HAP-1 (cell line): ENCODE data around the gene RFK.
"Not testable (repeated sequence)": the region's sequence is repeated elsewhere in the genome, so short reads cannot be mapped to it uniquely, and the experiment has no call there.

Experiments
- DNase-seq, 2 experiments: peaks; one replicate each; pipeline ENCODE4 v3.0.0-alpha.2; 2016 to 2020; ENCODE audit warnings: low spot score in 2 of 2
- H3K27me3 ChIP-seq: fragments of 250-450 bp; sonication (Bioruptor Pico); 2 replicates; pipeline ENCODE4 v1.5.1; 2020; ENCODE audit warnings: low read depth, mild to moderate bottlenecking, moderate library complexity
- H3K36me3 ChIP-seq: fragments of 250-450 bp; sonication (Bioruptor Pico); replicated peaks from 2 replicates; pipeline ENCODE4 v1.5.1; 2020; ENCODE audit warnings: mild to moderate bottlenecking
- H3K4me1 ChIP-seq: fragments of 250-450 bp; sonication (Bioruptor Pico); 2 replicates; pipeline ENCODE4 v1.5.1; 2020; ENCODE audit warnings: mild to moderate bottlenecking
- H3K4me3 ChIP-seq: fragments of 250-450 bp; sonication (Bioruptor Pico); 2 replicates; pipeline ENCODE4 v1.5.1; 2020; ENCODE audit warnings: mild to moderate bottlenecking, moderate library complexity
- H3K9me3 ChIP-seq: fragments of 250-450 bp; sonication (Bioruptor Pico); 2 replicates; pipeline ENCODE4 v1.5.1; 2020; ENCODE audit warnings: mild to moderate bottlenecking, moderate library complexity
- in situ Hi-C: fragments of 300-500 bp; cut with MboI; formaldehyde crosslinking; loops from 3 replicates; pipeline ENCODE4 v1.14.3; 2020; ENCODE audit warnings: low sequenced_read_pairs, inconsistent platforms, mixed read lengths

RFK gene

GRCh38 chr9:76394195-76394959, at the start of gene RFK:
RFK (minus strand) TSS chr9:76394426; CDS start chr9:76394171, 255 bp downstream.
- peak; percentile 85 to 96 for DNase-seq

DNA sequence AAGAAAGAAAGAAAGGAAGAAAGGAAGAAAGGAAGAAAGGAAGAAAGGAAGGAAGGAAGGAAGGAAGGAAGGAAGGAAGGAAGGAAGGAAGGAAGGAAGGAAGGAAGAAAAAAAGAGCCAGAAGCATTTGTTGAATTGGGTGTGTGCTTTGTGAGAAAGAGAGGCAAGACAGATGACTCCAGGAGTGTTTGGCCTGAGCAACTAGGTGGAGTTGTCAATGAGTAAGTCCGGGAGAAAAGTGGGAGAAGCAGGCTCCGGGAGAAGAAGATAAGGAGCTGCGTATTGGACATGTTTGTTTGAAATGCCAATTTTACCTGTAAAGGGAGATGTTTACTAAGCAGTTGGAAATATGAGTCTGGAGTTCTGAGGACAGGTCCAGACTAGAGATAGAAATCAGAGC, 49.7 kb upstream of the RFK start:
- in situ Hi-C loops = no loop called here
- H3K4me1 ChIP-seq = no peaks in the 10 kb centered on the region
- no peaks in the 10 kb centered on the region for H3K27me3 ChIP-seq
- no peak for DNase-seq
- H3K9me3 ChIP-seq = no peaks in the 10 kb centered on the region
- no peaks in the 10 kb centered on the region for H3K36me3 ChIP-seq
- no peak overlapping the region for H3K4me3 ChIP-seq

More at GRCh38 chr9:76394195-76394959, at the start of gene RFK:
- H3K4me3 ChIP-seq = peak within 1 kb of the TSS; percentile 75
- peaks cover 12% of the 10 kb centered on the region for H3K36me3 ChIP-seq
- no peaks in the 10 kb centered on the region for H3K9me3 ChIP-seq
- in situ Hi-C loops = no loop called here
- H3K4me1 ChIP-seq = peaks cover 25% of the 10 kb centered on the region
- H3K27me3 ChIP-seq = no peaks in the 10 kb centered on the region

- no peaks in the 10 kb centered on the region for H3K27me3 ChIP-seq
- no peaks in the 10 kb centered on the region for H3K36me3 ChIP-seq
- in situ Hi-C loops = no loop called here
- no peaks in the 10 kb centered on the region for H3K9me3 ChIP-seq
- no peak overlapping the region for H3K4me3 ChIP-seq
- no peaks in the 10 kb centered on the region for H3K4me1 ChIP-seq
- no peak for DNase-seq
Observed at GRCh38 chr9:76441551-76442322, 47.5 kb upstream of the RFK start.

DNA sequence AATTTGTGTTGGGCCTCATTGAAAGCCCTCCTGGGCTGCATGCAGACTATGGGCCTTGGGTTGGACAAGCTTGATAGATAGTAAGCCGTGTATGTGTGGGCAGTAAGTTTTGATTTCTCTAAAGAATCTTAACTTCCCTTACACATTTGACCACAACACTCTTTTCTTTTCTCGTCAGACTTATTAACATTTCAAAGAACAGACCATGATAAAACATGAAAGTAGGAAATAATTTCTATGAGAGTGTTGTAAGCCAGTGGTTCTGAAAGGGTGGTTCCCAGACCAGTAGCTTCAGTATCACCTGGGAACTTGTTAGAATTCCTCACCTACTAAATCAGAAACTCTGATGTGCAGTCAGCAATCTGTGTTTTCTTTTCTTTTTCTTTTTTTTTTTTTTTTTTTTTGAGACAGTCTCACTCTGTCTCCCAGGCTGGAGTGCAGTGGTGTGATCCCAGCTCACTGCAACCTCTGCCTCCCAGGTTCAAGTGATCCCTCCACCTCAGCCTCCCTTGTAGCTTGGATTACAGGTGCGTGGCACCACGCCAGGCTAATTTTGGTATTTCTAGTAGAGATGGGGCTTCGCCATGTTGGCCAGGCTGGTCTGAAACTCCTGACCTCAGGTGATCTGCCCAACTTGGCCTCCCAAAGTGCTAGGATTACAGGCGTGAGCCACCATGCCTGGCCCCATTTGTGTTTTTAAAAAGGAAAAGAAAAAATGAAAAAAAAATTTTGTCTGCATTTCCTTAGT, 44.8 kb upstream of the RFK start:
- Histone ChIP-seq H3K36me3 (no peaks in the 10 kb centered on the region), H3K4me1 (no peaks in the 10 kb centered on the region), H3K9me3 (no peaks in the 10 kb centered on the region), H3K4me3 (no peak overlapping the region), H3K27me3 (no peaks in the 10 kb centered on the region)
- DNase-seq = no peak
- in situ Hi-C loops = no loop called here

- H3K9me3 ChIP-seq, H3K4me1 ChIP-seq, H3K4me3 ChIP-seq, H3K36me3 ChIP-seq, DNase-seq, in situ Hi-C loops, H3K27me3 ChIP-seq: not testable (repeated sequence)
Observed at GRCh38 chr9:76437017-76437699, 42.9 kb upstream of the RFK start.

DNA sequence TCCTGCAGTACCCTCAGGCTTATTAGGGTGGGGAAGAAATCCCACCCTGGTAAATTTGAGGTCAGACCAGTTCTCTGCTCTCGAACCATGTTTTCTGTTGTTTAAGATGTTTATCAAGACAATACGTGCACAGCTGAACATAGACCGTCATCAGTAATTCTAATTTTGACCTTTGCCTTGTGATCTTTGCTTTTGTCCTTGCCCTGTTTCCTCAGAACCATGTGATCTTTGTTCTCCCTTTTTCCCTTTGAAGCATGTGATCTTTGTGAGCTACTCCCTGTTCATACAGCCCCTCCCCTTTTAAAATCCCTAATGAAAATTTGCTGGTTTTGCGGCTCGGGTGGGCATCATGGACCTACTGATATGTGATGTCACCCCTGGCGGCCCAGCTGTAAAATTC, 40.7 kb upstream of the RFK start:
- H3K9me3 ChIP-seq, H3K27me3 ChIP-seq, DNase-seq, H3K4me1 ChIP-seq, H3K36me3 ChIP-seq, in situ Hi-C loops, H3K4me3 ChIP-seq: not testable (repeated sequence)

GRCh38 chr9:76433836-76434235, 39.6 kb upstream of the RFK start:
- no peak overlapping the region for H3K4me3 ChIP-seq
- H3K4me1 ChIP-seq = no peaks in the 10 kb centered on the region
- no peaks in the 10 kb centered on the region for H3K9me3 ChIP-seq
- in situ Hi-C loops = no loop called here
- DNase-seq = no peak
- no peaks in the 10 kb centered on the region for H3K36me3 ChIP-seq
- no peaks in the 10 kb centered on the region for H3K27me3 ChIP-seq

DNA sequence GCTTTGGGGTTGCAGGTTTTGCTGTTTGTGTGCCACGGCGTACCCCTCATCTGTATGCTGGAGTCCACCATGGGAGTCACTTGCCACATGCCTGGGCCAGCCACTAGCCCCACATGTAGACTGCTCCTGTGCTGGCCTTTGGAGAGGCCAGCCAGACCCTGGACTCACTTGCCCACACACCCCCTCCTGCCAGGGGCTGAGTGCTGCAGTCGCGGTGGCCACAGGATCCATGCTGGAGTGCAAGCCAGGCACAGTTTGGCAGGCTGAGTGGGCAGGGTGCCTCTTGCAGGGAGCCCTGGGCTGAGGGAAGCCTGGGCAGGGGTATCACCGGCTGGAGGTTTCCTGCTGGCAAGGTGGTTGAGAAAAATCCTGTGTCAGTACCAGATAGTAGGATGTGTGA, 39.2 kb upstream of the RFK start:
- Histone ChIP-seq H3K4me1 (no peaks in the 10 kb centered on the region), H3K9me3 (no peaks in the 10 kb centered on the region), H3K4me3 (no peak overlapping the region), H3K27me3 (no peaks in the 10 kb centered on the region), H3K36me3 (no peaks in the 10 kb centered on the region)
- no peak for DNase-seq
- in situ Hi-C loops = no loop called here

- in situ Hi-C loops = no loop called here
- H3K36me3 ChIP-seq = no peaks in the 10 kb centered on the region
- DNase-seq = peak in 1 of 2 experiments; percentile 25
Observed at GRCh38 chr9:76431601-76432000, 37.4 kb upstream of the RFK start.

GRCh38 chr9:76426807-76427419, 32.7 kb upstream of the RFK start:
- in situ Hi-C loops = no loop called here
- H3K36me3 ChIP-seq = no peaks in the 10 kb centered on the region
- no peaks in the 10 kb centered on the region for H3K27me3 ChIP-seq
- no peak for DNase-seq
- H3K4me3 ChIP-seq = no peak overlapping the region
- H3K4me1 ChIP-seq = no peaks in the 10 kb centered on the region
- no peaks in the 10 kb centered on the region for H3K9me3 ChIP-seq

More at GRCh38 chr9:76431601-76432000, 37.4 kb upstream of the RFK start:
- Histone ChIP-seq H3K9me3 (no peaks in the 10 kb centered on the region), H3K4me1 (no peaks in the 10 kb centered on the region), H3K4me3 (no peak overlapping the region), H3K27me3 (no peaks in the 10 kb centered on the region)

DNA sequence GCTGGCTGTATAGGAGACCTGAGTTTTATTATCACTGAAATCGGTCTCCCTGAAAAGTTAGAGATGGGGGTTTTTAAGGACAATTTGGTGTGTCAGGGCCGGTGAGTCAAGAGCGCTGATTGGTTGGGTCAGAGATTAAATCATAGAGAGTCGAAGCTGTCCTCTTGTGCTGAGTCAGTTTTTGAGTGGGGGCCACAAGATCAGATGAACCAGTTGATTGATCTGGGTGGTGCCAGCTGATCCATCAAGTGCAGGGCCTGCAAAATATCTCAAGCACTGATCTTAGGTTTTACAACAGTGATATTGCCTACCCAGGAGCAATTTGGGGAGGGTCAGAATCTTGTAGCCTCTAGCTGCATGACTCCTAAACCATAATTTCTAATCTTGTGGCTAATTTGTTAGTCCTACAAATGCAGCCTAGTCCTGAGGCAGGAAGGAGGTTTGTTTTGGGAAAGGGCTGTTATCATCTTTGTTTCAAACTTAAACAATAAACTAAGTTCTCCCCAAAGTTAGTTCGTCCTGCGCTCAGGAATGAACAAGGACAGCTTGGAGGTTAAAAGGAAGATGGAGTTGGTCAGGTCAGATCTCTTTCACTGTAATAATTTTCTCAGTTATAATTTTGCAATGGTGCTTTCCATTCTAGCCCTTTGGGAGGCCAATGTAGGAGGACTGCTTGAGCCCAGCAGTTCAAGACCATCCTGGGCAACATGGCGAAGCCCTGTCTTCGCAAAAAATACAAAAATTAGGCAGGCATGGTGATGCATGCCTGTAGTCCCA, 31.6 kb upstream of the RFK start:
- no peaks in the 10 kb centered on the region for H3K36me3 ChIP-seq
- no peaks in the 10 kb centered on the region for H3K27me3 ChIP-seq
- H3K4me1 ChIP-seq = no peaks in the 10 kb centered on the region
- H3K4me3 ChIP-seq = no peak overlapping the region
- in situ Hi-C loops = no loop called here
- no peaks in the 10 kb centered on the region for H3K9me3 ChIP-seq
- no peak for DNase-seq

- Histone ChIP-seq H3K4me1 (no peaks in the 10 kb centered on the region), H3K9me3 (no peaks in the 10 kb centered on the region), H3K27me3 (no peaks in the 10 kb centered on the region), H3K4me3 (no peak overlapping the region), H3K36me3 (no peaks in the 10 kb centered on the region)
- DNase-seq = no peak
- in situ Hi-C loops = no loop called here
Observed at GRCh38 chr9:76424491-76424890, 30.3 kb upstream of the RFK start.
